ENCODE data around the gene ANAPC16. TPM values are rescaled to one million over a fixed set of nuclear protein-coding genes. Genes with fewer than 3 reads are reported as not detected.
A peak's percentile ranks its signal among the peaks of the same experiment; 100 is the strongest.

ANAPC16 gene
- polyA plus RNA-seq, 4 donors: 112 to 176 (median 141) TPM

- peaks cover 3 to 31% (median 6%) of the 10 kb centered on the region in 3 donors for H3K36me3 ChIP-seq (ENCODE audit: control insufficient read depth in 3 of 3, insufficient read depth in 2 of 3, low read depth in 1 of 3, low read length in 3 of 3)
- H3K27me3 ChIP-seq (ENCODE audit: control insufficient read depth in 3 of 3, insufficient read depth in 3 of 3, low read length in 3 of 3): no peaks in the 10 kb centered on the region
- H3K4me1 ChIP-seq (ENCODE audit: control insufficient read depth in 3 of 3, insufficient read depth in 2 of 3, low read depth in 1 of 3, low read length in 2 of 3): peaks cover 0 to 2% (median 1%) of the 10 kb centered on the region in 3 donors
- H3K27ac ChIP-seq (ENCODE audit: low read depth in 1 of 3, low read length in 2 of 3): no peak overlapping the region
- H3K4me3 ChIP-seq (ENCODE audit: low read depth in 1 of 3, low read length in 3 of 3): no peak overlapping the region
- no peak for FAIRE-seq
- 60 to 82% (median 68%) methylated on average over 13 of the region's 13 CpGs for WGBS, 3 donors
- peak in 1 of 2 donors; percentile 64 for DNase-seq
- no peaks in the 10 kb centered on the region for H3K9me3 ChIP-seq (ENCODE audit: control insufficient read depth in 2 of 2, insufficient read depth in 1 of 2, low read depth in 1 of 2, low read length in 1 of 2)
Measured at GRCh38 chr10:72238392-72239175, 22.8 kb downstream of the ANAPC16 start.

DNA sequence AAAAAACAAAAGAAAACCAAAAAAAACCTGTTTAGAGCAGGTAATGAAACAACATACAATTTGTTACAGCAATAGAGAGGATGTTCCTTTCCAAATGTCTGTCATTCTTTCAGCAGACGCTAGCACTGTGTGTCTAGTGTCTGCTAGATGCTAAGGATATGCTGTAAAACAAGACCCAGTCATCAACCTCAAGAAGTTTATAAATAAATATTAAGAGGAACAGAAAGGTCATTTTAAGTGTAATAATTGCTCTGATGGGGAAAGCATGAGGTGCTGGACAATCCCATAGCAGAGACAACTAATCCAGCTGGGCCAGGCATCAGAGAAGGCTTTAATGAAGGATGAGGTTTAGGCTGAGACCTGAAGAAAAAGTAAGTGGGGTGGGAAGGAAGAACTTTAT lies 23.6 kb downstream of the ANAPC16 start:
- Histone ChIP-seq H3K27me3 (ENCODE audit: control insufficient read depth in 3 of 3, insufficient read depth in 3 of 3, low read length in 3 of 3) (no peaks in the 10 kb centered on the region), H3K4me1 (ENCODE audit: control insufficient read depth in 3 of 3, insufficient read depth in 2 of 3, low read depth in 1 of 3, low read length in 2 of 3) (peaks cover 4 to 9% (median 5%) of the 10 kb centered on the region in 3 donors), H3K27ac (ENCODE audit: low read depth in 1 of 3, low read length in 2 of 3) (no peak overlapping the region), H3K9me3 (ENCODE audit: control insufficient read depth in 2 of 2, insufficient read depth in 1 of 2, low read depth in 1 of 2, low read length in 1 of 2) (no peaks in the 10 kb centered on the region), H3K36me3 (ENCODE audit: control insufficient read depth in 3 of 3, insufficient read depth in 2 of 3, low read depth in 1 of 3, low read length in 3 of 3) (peaks cover 3 to 24% (median 6%) of the 10 kb centered on the region in 3 donors), H3K4me3 (ENCODE audit: low read depth in 1 of 3, low read length in 3 of 3) (no peak overlapping the region)
- WGBS, 3 donors: 27 to 83% (median 75%) methylated on average over 1 of the region's 1 CpG
- no peak for DNase-seq
- no peak for FAIRE-seq

- Histone ChIP-seq H3K9me3 (ENCODE audit: control insufficient read depth in 2 of 2, insufficient read depth in 1 of 2, low read depth in 1 of 2, low read length in 1 of 2) (no peaks in the 10 kb centered on the region), H3K27ac (ENCODE audit: low read depth in 1 of 3, low read length in 2 of 3) (no peak overlapping the region), H3K4me3 (ENCODE audit: low read depth in 1 of 3, low read length in 3 of 3) (no peak overlapping the region), H3K4me1 (ENCODE audit: control insufficient read depth in 3 of 3, insufficient read depth in 2 of 3, low read depth in 1 of 3, low read length in 2 of 3) (peaks cover 7 to 17% (median 15%) of the 10 kb centered on the region in 3 donors), H3K27me3 (ENCODE audit: control insufficient read depth in 3 of 3, insufficient read depth in 3 of 3, low read length in 3 of 3) (no peaks in the 10 kb centered on the region), H3K36me3 (ENCODE audit: control insufficient read depth in 3 of 3, insufficient read depth in 2 of 3, low read depth in 1 of 3, low read length in 3 of 3) (peaks cover 3 to 16% (median 4%) of the 10 kb centered on the region in 3 donors)
- WGBS, 3 donors: 89 to 98% (median 96%) methylated on average over 6 to 7 of the region's 7 CpGs
- FAIRE-seq (no peak), DNase-seq (no peak)
Measured at GRCh38 chr10:72240371-72240770, 24.6 kb downstream of the ANAPC16 start.

GRCh38 chr10:72241691-72242252 lies 26.0 kb downstream of the ANAPC16 start:
- H3K4me3 ChIP-seq (ENCODE audit: low read depth in 1 of 3, low read length in 3 of 3): no peak overlapping the region
- H3K4me1 ChIP-seq (ENCODE audit: control insufficient read depth in 3 of 3, insufficient read depth in 2 of 3, low read depth in 1 of 3, low read length in 2 of 3): peaks cover 10 to 22% (median 21%) of the 10 kb centered on the region in 3 donors
- DNase-seq (no peak), FAIRE-seq (no peak)
- H3K36me3 ChIP-seq (ENCODE audit: control insufficient read depth in 3 of 3, insufficient read depth in 2 of 3, low read depth in 1 of 3, low read length in 3 of 3): peaks cover 0 to 10% (median 0%) of the 10 kb centered on the region in 3 donors
- WGBS, 3 donors: 83 to 84% (median 84%) methylated on average over 8 of the region's 8 CpGs
- no peaks in the 10 kb centered on the region for H3K27me3 ChIP-seq (ENCODE audit: control insufficient read depth in 3 of 3, insufficient read depth in 3 of 3, low read length in 3 of 3)
- peak overlapping the region in 1 of 3 donors; percentile 32 for H3K27ac ChIP-seq (ENCODE audit: low read depth in 1 of 3, low read length in 2 of 3)
- no peaks in the 10 kb centered on the region for H3K9me3 ChIP-seq (ENCODE audit: control insufficient read depth in 2 of 2, insufficient read depth in 1 of 2, low read depth in 1 of 2, low read length in 1 of 2)

- H3K27me3 ChIP-seq (ENCODE audit: control insufficient read depth in 3 of 3, insufficient read depth in 3 of 3, low read length in 3 of 3): no peaks in the 10 kb centered on the region
- H3K36me3 ChIP-seq (ENCODE audit: control insufficient read depth in 3 of 3, insufficient read depth in 2 of 3, low read depth in 1 of 3, low read length in 3 of 3): peaks cover 0 to 7% (median 0%) of the 10 kb centered on the region in 3 donors
- no peak for FAIRE-seq
- no peak overlapping the region for H3K4me3 ChIP-seq (ENCODE audit: low read depth in 1 of 3, low read length in 3 of 3)
- H3K9me3 ChIP-seq (ENCODE audit: control insufficient read depth in 2 of 2, insufficient read depth in 1 of 2, low read depth in 1 of 2, low read length in 1 of 2): no peaks in the 10 kb centered on the region
- WGBS, 3 donors: 59 to 95% (median 75%) methylated on average over 4 of the region's 4 CpGs
- DNase-seq: no peak
- H3K27ac ChIP-seq (ENCODE audit: low read depth in 1 of 3, low read length in 2 of 3): peak overlapping the region in 1 of 3 donors; percentile 77
- peaks cover 12 to 26% (median 22%) of the 10 kb centered on the region in 3 donors for H3K4me1 ChIP-seq (ENCODE audit: control insufficient read depth in 3 of 3, insufficient read depth in 2 of 3, low read depth in 1 of 3, low read length in 2 of 3)
Measured at GRCh38 chr10:72242675-72243074, 26.9 kb downstream of the ANAPC16 start.

- H3K4me1 ChIP-seq (ENCODE audit: control insufficient read depth in 3 of 3, insufficient read depth in 2 of 3, low read depth in 1 of 3, low read length in 2 of 3): peaks cover 12 to 35% (median 28%) of the 10 kb centered on the region in 3 donors
- FAIRE-seq: no peak
- WGBS, 3 donors: 51 to 61% (median 57%) methylated on average over 11 of the region's 11 CpGs
Measured at GRCh38 chr10:72243822-72244437, 28.1 kb downstream of the ANAPC16 start.

DNA sequence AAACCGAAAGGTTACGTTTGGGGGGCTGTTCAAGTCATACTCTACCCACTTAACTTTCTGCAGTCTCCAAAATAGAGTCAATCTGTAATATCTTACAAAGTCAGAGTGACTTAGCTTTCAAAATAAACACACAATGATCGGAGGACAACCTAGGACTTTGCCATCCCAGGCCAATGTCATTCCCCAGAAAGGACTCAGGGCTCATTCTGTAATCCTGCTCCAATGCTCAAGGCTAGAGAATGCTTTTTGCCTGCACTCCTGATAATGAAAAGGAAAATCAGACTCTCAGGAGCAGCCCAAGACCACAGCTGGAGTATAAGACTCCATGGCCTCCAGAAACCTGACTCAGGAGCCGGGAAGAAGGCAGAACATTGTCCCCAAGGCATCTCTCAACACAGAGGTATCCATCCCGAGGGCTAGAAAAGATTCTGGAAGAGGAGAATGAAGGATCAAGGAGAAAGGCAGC lies 28.8 kb downstream of the ANAPC16 start:
- H3K36me3 ChIP-seq (ENCODE audit: control insufficient read depth in 3 of 3, insufficient read depth in 2 of 3, low read depth in 1 of 3, low read length in 3 of 3): no peaks in the 10 kb centered on the region
- H3K4me1 ChIP-seq (ENCODE audit: control insufficient read depth in 3 of 3, insufficient read depth in 2 of 3, low read depth in 1 of 3, low read length in 2 of 3): peaks cover 13 to 35% (median 31%) of the 10 kb centered on the region in 3 donors
- FAIRE-seq (no peak), DNase-seq (peak; percentile 31 to 43)
- H3K27me3 ChIP-seq (ENCODE audit: control insufficient read depth in 3 of 3, insufficient read depth in 3 of 3, low read length in 3 of 3): no peaks in the 10 kb centered on the region
- H3K4me3 ChIP-seq (ENCODE audit: low read depth in 1 of 3, low read length in 3 of 3): no peak overlapping the region
- WGBS, 3 donors: 35 to 42% (median 42%) methylated on average over 5 of the region's 5 CpGs
- no peaks in the 10 kb centered on the region for H3K9me3 ChIP-seq (ENCODE audit: control insufficient read depth in 2 of 2, insufficient read depth in 1 of 2, low read depth in 1 of 2, low read length in 1 of 2)
- peak overlapping the region; percentile 39 to 88 (median 59) for H3K27ac ChIP-seq (ENCODE audit: low read depth in 1 of 3, low read length in 2 of 3)

More at GRCh38 chr10:72243822-72244437, 28.1 kb downstream of the ANAPC16 start:
- H3K4me3 ChIP-seq (ENCODE audit: low read depth in 1 of 3, low read length in 3 of 3): no peak overlapping the region
- peak; percentile 68 to 84 for DNase-seq
- H3K27ac ChIP-seq (ENCODE audit: low read depth in 1 of 3, low read length in 2 of 3): peak overlapping the region; percentile 25 to 88 (median 39)
- H3K9me3 ChIP-seq (ENCODE audit: control insufficient read depth in 2 of 2, insufficient read depth in 1 of 2, low read depth in 1 of 2, low read length in 1 of 2): no peaks in the 10 kb centered on the region
- H3K27me3 ChIP-seq (ENCODE audit: control insufficient read depth in 3 of 3, insufficient read depth in 3 of 3, low read length in 3 of 3): no peaks in the 10 kb centered on the region
- no peaks in the 10 kb centered on the region for H3K36me3 ChIP-seq (ENCODE audit: control insufficient read depth in 3 of 3, insufficient read depth in 2 of 3, low read depth in 1 of 3, low read length in 3 of 3)

- FAIRE-seq: no peak
- H3K36me3 ChIP-seq (ENCODE audit: control insufficient read depth in 3 of 3, insufficient read depth in 2 of 3, low read depth in 1 of 3, low read length in 3 of 3): no peaks in the 10 kb centered on the region
- 16 to 39% (median 20%) methylated on average over 3 of the region's 3 CpGs for WGBS, 3 donors
- H3K27ac ChIP-seq (ENCODE audit: low read depth in 1 of 3, low read length in 2 of 3): peak overlapping the region in 1 of 3 donors; percentile 76
- no peaks in the 10 kb centered on the region for H3K27me3 ChIP-seq (ENCODE audit: control insufficient read depth in 3 of 3, insufficient read depth in 3 of 3, low read length in 3 of 3)
- H3K9me3 ChIP-seq (ENCODE audit: control insufficient read depth in 2 of 2, insufficient read depth in 1 of 2, low read depth in 1 of 2, low read length in 1 of 2): no peaks in the 10 kb centered on the region
- H3K4me1 ChIP-seq (ENCODE audit: control insufficient read depth in 3 of 3, insufficient read depth in 2 of 3, low read depth in 1 of 3, low read length in 2 of 3): peaks cover 13 to 35% (median 31%) of the 10 kb centered on the region in 3 donors
- DNase-seq: no peak
- H3K4me3 ChIP-seq (ENCODE audit: low read depth in 1 of 3, low read length in 3 of 3): no peak overlapping the region
Measured at GRCh38 chr10:72245949-72246525, 30.2 kb downstream of the ANAPC16 start.
